ENCODE results near the gene DOCK2. TPM values are rescaled to one million over a fixed set of nuclear protein-coding genes. Genes with fewer than 3 reads are reported as not detected.

Gene DOCK2
- 0.13 and 0.31 TPM in 2 replicates for total RNA-seq

GRCh38 chr5:169637085-169637548, at the start of gene DOCK2:
Gene DOCK2 (plus strand): TSS chr5:169637275. CDS start chr5:169637327, 52 bp downstream.

DNA sequence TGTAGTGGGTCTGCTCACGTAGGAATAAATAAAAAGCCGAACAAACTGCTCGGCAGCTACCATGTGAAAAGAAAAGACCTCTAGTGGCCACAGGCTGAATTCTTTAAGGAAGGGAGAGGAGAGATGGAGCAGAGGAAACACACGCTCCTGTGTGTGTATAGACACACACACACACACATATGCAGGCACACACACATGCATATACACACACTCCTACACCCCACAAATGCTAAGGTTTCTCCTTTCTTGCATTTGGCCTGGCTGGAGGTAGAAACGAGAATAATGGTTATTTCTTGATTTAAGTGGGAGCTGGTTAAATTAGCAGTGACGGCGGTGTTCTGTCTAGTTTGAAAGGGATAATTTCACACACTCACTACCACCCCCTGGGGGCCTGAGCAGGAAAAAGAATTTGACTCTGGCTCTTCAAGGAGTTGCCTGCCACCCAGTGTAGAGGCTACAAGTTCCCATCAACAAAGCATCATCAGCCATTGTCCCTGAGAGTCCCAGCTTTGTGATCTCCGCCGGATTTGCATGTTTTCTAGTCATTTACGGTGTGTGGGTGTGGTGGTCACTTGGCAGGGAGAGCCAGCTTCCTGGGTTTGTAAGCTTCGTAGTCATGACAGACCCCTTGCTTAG, 343.5 kb downstream of the DOCK2 start, which contains the start of gene INSYN2B:
Gene INSYN2B (minus strand): TSS at position 78 of the 636 bp plus-strand sequence. CDS start 96,597 bp downstream, outside the sequence.

GRCh38 chr5:170105642-170106611, 468.9 kb downstream of the DOCK2 start, which contains the start of gene FOXI1:
Gene FOXI1 (plus strand): TSS chr5:170105897. CDS start chr5:170105958, 61 bp downstream.

Other genes with a start within 250 kb of the DOCK2 start
- gene SPDL1, start 53.5 kb upstream of the DOCK2 start, total RNA-seq = 12.9 and 16.4 TPM in 2 replicates

All from aortic smooth muscle cell (primary cell).